GM23338 (cell line): Measurements from ENCODE around the gene FGF10. TPM values are rescaled to one million over a fixed set of nuclear protein-coding genes. Genes with fewer than 3 reads are reported as not detected.

Experiments
- ATAC-seq: fragments of 200-7000 bp; cut with Tn5 transposase; 3 replicates; pipeline ENCODE4 v1.9.1; 2020
- DNase-seq: peaks from one replicate; pipeline ENCODE4 v3.0.0-alpha.2; 2015; ENCODE audit warnings: low spot score
- H2AFZ ChIP-seq: fragments of 200-600 bp; sonication (generic); 2 replicates; pipeline ENCODE4 v1.8.0; 2016; ENCODE audit warnings: antibody characterized with exemption, mild to moderate bottlenecking, moderate library complexity
- H3F3A ChIP-seq: fragments of 200-600 bp; sonication (generic); replicated peaks from 2 replicates; pipeline ENCODE4 v1.8.0; 2017; ENCODE audit warnings: antibody characterized with exemption, mixed run types, low read depth
- H3K27ac ChIP-seq: fragments of 200-600 bp; sonication (generic); 2 replicates; pipeline ENCODE4 v1.6.1; 2016; ENCODE audit warnings: low read depth
- H3K27me3 ChIP-seq: fragments of 200-600 bp; sonication (generic); 2 replicates; pipeline ENCODE4 v1.8.0; 2016; ENCODE audit warnings: mild to moderate bottlenecking, mixed run types, moderate library complexity; ENCODE audit not compliant: insufficient read depth
- H3K36me3 ChIP-seq: fragments of 200-600 bp; sonication (generic); 2 replicates; pipeline ENCODE4 v1.8.0; 2016; ENCODE audit warnings: mild to moderate bottlenecking; ENCODE audit not compliant: insufficient read depth
- H3K4me1 ChIP-seq: fragments of 200-600 bp; sonication (generic); 2 replicates; pipeline ENCODE4 v1.8.0; 2016; ENCODE audit warnings: mild to moderate bottlenecking, moderate library complexity; ENCODE audit not compliant: insufficient read depth
- H3K4me2 ChIP-seq: fragments of 200-600 bp; sonication (generic); 2 replicates; pipeline ENCODE4 v1.7.1; 2017; ENCODE audit warnings: mixed run types
- H3K4me3 ChIP-seq: fragments of 200-600 bp; sonication (generic); 2 replicates; pipeline ENCODE4 v1.6.1; 2016; ENCODE audit warnings: mixed run types
- H3K79me2 ChIP-seq: fragments of 200-600 bp; sonication (generic); replicated peaks from 2 replicates; pipeline ENCODE4 v1.8.0; 2017; ENCODE audit warnings: mild to moderate bottlenecking; ENCODE audit not compliant: insufficient read depth
- H3K9me2 ChIP-seq: fragments of 200-600 bp; sonication (generic); 2 replicates; pipeline ENCODE4 v1.8.0; 2017; ENCODE audit not compliant: insufficient read depth
- H4K20me1 ChIP-seq: fragments of 200-600 bp; sonication (generic); replicated peaks from 2 replicates; pipeline ENCODE4 v1.8.0; 2017; ENCODE audit warnings: mild to moderate bottlenecking; ENCODE audit not compliant: insufficient read depth
- H3K27ac Mint-ChIP-seq: 2 replicates; pipeline ENCODE4 v1.8.0; 2020; ENCODE audit warnings: inconsistent platforms, mild to moderate bottlenecking, moderate library complexity, mixed read lengths
- H3K27me3 Mint-ChIP-seq: 3 replicates; pipeline ENCODE4 v1.8.0; 2022; ENCODE audit warnings: low read depth, mild to moderate bottlenecking, moderate library complexity, mixed read lengths, inconsistent platforms; ENCODE audit not compliant: insufficient read depth, poor library complexity
- H3K36me3 Mint-ChIP-seq: 3 replicates; pipeline ENCODE4 v1.8.0; 2021; ENCODE audit warnings: low read depth, mild to moderate bottlenecking, inconsistent platforms, moderate library complexity, mixed read lengths
- H3K4me1 Mint-ChIP-seq: 3 replicates; pipeline ENCODE4 v1.8.0; 2020; ENCODE audit warnings: mild to moderate bottlenecking, inconsistent platforms, mixed read lengths
- H3K4me3 Mint-ChIP-seq: 3 replicates; pipeline ENCODE4 v1.8.0; 2021; ENCODE audit warnings: moderate library complexity, mild to moderate bottlenecking, inconsistent platforms, mixed read lengths
- H3K9me3 Mint-ChIP-seq: 3 replicates; pipeline ENCODE4 v1.8.0; 2020; ENCODE audit warnings: moderate library complexity, mild to moderate bottlenecking, inconsistent platforms, mixed read lengths
- CREB1 ChIP-seq: fragments of 250-450 bp; sonication (Bioruptor Pico); IDR thresholded peaks from 2 replicates; pipeline ENCODE4 v1.5.0; 2020; ENCODE audit warnings: low read depth, mild to moderate bottlenecking, moderate library complexity
- CTCF ChIP-seq, 2 experiments: fragments of 200-600 bp in 1 of 2; sonication (generic) in 1 of 2; conservative IDR thresholded peaks; 2 replicates each; pipeline versions ENCODE4 v1.5.1 to v1.6.1; 2016 to 2017; ENCODE audit warnings: antibody characterized with exemption in 2 of 2, low read depth in 2 of 2, mild to moderate bottlenecking in 2 of 2, moderate library complexity in 1 of 2
- ETS1 ChIP-seq: IDR thresholded peaks from 2 replicates; pipeline ENCODE4 v1.6.1; 2016; ENCODE audit warnings: antibody characterized with exemption
- EZH2 ChIP-seq: fragments of 200-600 bp; sonication (generic); IDR thresholded peaks from one replicate; pipeline ENCODE4 v1.8.0; 2017; ENCODE audit warnings: antibody characterized with exemption, mild to moderate bottlenecking, low read depth; ENCODE audit not compliant: unreplicated experiment
- EZH2phosphoT487 ChIP-seq: fragments of 200-600 bp; sonication (generic); IDR thresholded peaks from one replicate; pipeline ENCODE4 v1.8.1; 2018; ENCODE audit warnings: antibody characterized with exemption; ENCODE audit not compliant: unreplicated experiment
- JUNB ChIP-seq: IDR thresholded peaks from one replicate; pipeline ENCODE4 v1.6.1; 2016; ENCODE audit warnings: antibody characterized with exemption; ENCODE audit not compliant: unreplicated experiment
- NANOG ChIP-seq: IDR thresholded peaks from 2 replicates; pipeline ENCODE4 v1.6.1; 2016; ENCODE audit warnings: antibody characterized with exemption, borderline replicate concordance
- REST ChIP-seq: IDR thresholded peaks from one replicate; pipeline ENCODE4 v1.6.1; 2018; ENCODE audit warnings: antibody characterized with exemption; ENCODE audit not compliant: unreplicated experiment
- STAT1 ChIP-seq: IDR thresholded peaks from one replicate; pipeline ENCODE4 v1.6.1; 2016; ENCODE audit warnings: antibody characterized with exemption; ENCODE audit not compliant: unreplicated experiment
- ZNF114 ChIP-seq: fragments of 250-450 bp; sonication (Bioruptor Pico); IDR thresholded peaks from 2 replicates; pipeline ENCODE4 v1.5.0; 2020; ENCODE audit warnings: mild to moderate bottlenecking, moderate library complexity
- ZNF331 ChIP-seq: fragments of 250-450 bp; sonication (Bioruptor Pico); IDR thresholded peaks from 2 replicates; pipeline ENCODE4 v1.5.0; 2020; ENCODE audit warnings: low read depth, mild to moderate bottlenecking, moderate library complexity
- ZNF462 ChIP-seq: fragments of 250-450 bp; sonication (Bioruptor Pico); IDR thresholded peaks from 2 replicates; pipeline ENCODE4 v1.5.0; 2020; ENCODE audit warnings: mild to moderate bottlenecking, moderate library complexity
- polyA plus RNA-seq: library from polyadenylated mRNA; unstranded; fragments of >200 nt; fragmentation: Nextera tagmentation; extraction: Ambion mirVana; gene quantifications from 2 replicates; pipeline ENCODE4 v1.2.1, GENCODE V29; 2016
- total RNA-seq: library from RNA; depleted of rRNA; stranded (reverse); fragments of >200 nt; shearing (Covaris generic); gene quantifications from 2 replicates; pipeline ENCODE4 v1.2.3, GENCODE V29; 2014

Gene FGF10
- total and polyA plus RNA-seq, 2 experiments from 2014 or later, result 0.24 to 0.50 TPM

GRCh38 chr5:44300551-44300950 is 88.7 kb downstream of the FGF10 start:
- Mint-ChIP-seq H3K27me3 (peaks cover 3% of the 10 kb centered on the region), H3K36me3 (no peaks in the 10 kb centered on the region), H3K27ac (no peak overlapping the region), H3K4me3 (no peak overlapping the region), H3K4me1 (peaks cover 2% of the 10 kb centered on the region; the same call in 1 of the 3 replicates), H3K9me3 (no peaks in the 10 kb centered on the region)
- no peaks in the 10 kb centered on the region for H3F3A ChIP-seq
- H3K27me3 ChIP-seq, result no peaks in the 10 kb centered on the region
- no peaks in the 10 kb centered on the region for H3K79me2 ChIP-seq
- DNase-seq (no peak), ATAC-seq (no peak)
- TF ChIP-seq STAT1 (no peak), CTCF (conservative IDR thresholded peaks at IDR 0.05; ENCODE audit: low read depth in 2 of 2) (no peak), REST (no peak), CREB1 (CRISPR knock-in tag) (no peak), EZH2 (no peak), JUNB (no peak), NANOG (no peak), EZH2phosphoT487 (no peak), ZNF114 (CRISPR knock-in tag) (no peak), ETS1 (no peak), ZNF331 (CRISPR knock-in tag) (no peak), ZNF462 (CRISPR knock-in tag) (no peak)
- no peaks in the 10 kb centered on the region for H4K20me1 ChIP-seq
- no peak overlapping the region for H3K4me2 ChIP-seq
- H3K36me3 ChIP-seq, result no peaks in the 10 kb centered on the region
- H3K9me2 ChIP-seq, result no peaks in the 10 kb centered on the region; the same call in 1 of the 2 replicates
- no peak overlapping the region for H2AFZ ChIP-seq
- H3K4me3 ChIP-seq, result no peak overlapping the region
- no peak overlapping the region for H3K27ac ChIP-seq
- no peaks in the 10 kb centered on the region for H3K4me1 ChIP-seq
